K562 (cell line): ENCODE measurements around the gene ZC3H6. TPM values are rescaled to one million over a fixed set of nuclear protein-coding genes. Genes with fewer than 3 reads are reported as not detected.

Experiments
- ATAC-seq: fragments of 200-7000 bp; cut with Tn5 transposase; 3 replicates; pipeline ENCODE4 v1.9.1; 2020; ENCODE audit warnings: moderate library complexity
- BruUV-seq: library from RNA; stranded (reverse); fragments of 400-500 nt; replicated peaks from 2 replicates; lab custom pipeline; 2021; lab: Mats Ljungman, UMichigan
- CTCF ChIA-PET: fragments of 300-600 bp; formaldehyde crosslinking; extraction: SDS; loops from one replicate; lab custom pipeline; 2021; ENCODE audit warnings: low intra/inter-chr PET ratio; lab: Yijun Ruan, JAX
- POLR2A ChIA-PET: fragments of 300-600, 350-650 bp; sonication (Branson Sonifier 250); formaldehyde crosslinking; extraction: SDS; loops from one replicate; lab custom pipeline; 2021; ENCODE audit warnings: antibody characterized with exemption, inconsistent platforms; lab: Yijun Ruan, JAX
- DNase-seq, 4 experiments: peaks; one replicate each; pipeline versions ENCODE4 v3.0.0 to v3.0.0-alpha.2; 2011 to 2018; ENCODE audit warnings: low spot score in 3 of 4, mixed read lengths in 3 of 4; ENCODE audit errors: extremely low read depth in 1 of 4
- FAIRE-seq: peaks from 2 replicates; lab custom pipeline; 2011; peaks lifted over from hg19 to GRCh38; lab: Jason Lieb, UNC
- H2AFZ ChIP-seq: 2 replicates; pipeline ENCODE4 v1.6.0; 2011; ENCODE audit warnings: low read depth, low read length, control low read depth, inconsistent platforms
- H3K27ac ChIP-seq: fragments of 200-600 bp; 3 replicates; pipeline ENCODE4 v1.8.0; 2011; ENCODE audit warnings: low read depth, mild to moderate bottlenecking, control low read depth, inconsistent platforms, low read length, moderate library complexity, mixed read lengths; ENCODE audit errors: extremely low read depth
- H3K27me3 ChIP-seq, 2 experiments: fragments of 300-600 bp in 1 of 2; 2 replicates in 1 of 2; 3 replicates in 1 of 2; pipeline versions ENCODE4 v1.6.0 to v1.8.0; 2011; ENCODE audit warnings: inconsistent platforms in 2 of 2, low read length in 2 of 2, mild to moderate bottlenecking in 1 of 2, mixed read lengths in 1 of 2, moderate library complexity in 1 of 2; ENCODE audit not compliant: control insufficient read depth in 2 of 2, insufficient read depth in 2 of 2
- H3K36me3 ChIP-seq: fragments of 300-600 bp; 3 replicates; pipeline ENCODE4 v1.8.0; 2011; ENCODE audit warnings: mild to moderate bottlenecking, low read length, inconsistent platforms; ENCODE audit not compliant: control insufficient read depth, insufficient read depth
- H3K4me1 ChIP-seq, 2 experiments: fragments of 200-600 bp in 1 of 2; replicated peaks in 1 of 2; 2 replicates in 1 of 2; 3 replicates in 1 of 2; pipeline versions ENCODE4 v1.5.1 to v1.8.0; 2011; ENCODE audit warnings: inconsistent platforms in 2 of 2, low read length in 2 of 2, mild to moderate bottlenecking in 1 of 2, mixed read lengths in 1 of 2, moderate library complexity in 1 of 2; ENCODE audit not compliant: control insufficient read depth in 2 of 2, insufficient read depth in 2 of 2
- H3K4me2 ChIP-seq: 2 replicates; pipeline ENCODE4 v1.6.1; 2011; ENCODE audit warnings: low read length, control low read depth, inconsistent platforms, mixed read lengths; ENCODE audit not compliant: insufficient read depth
- H3K4me3 ChIP-seq: fragments of 200-600 bp; sonication (generic), shearing (Covaris generic); 2 replicates; pipeline ENCODE4 v1.5.1; 2016; ENCODE audit warnings: control low read depth, inconsistent platforms
- H3K79me2 ChIP-seq: fragments of 200-600 bp; 3 replicates; pipeline ENCODE4 v1.8.0; 2011; ENCODE audit warnings: low read length, inconsistent platforms; ENCODE audit not compliant: control insufficient read depth, insufficient read depth
- H3K9ac ChIP-seq, 2 experiments: 2 replicates each; pipeline versions ENCODE4 v1.6.0 to v1.6.1; 2011; ENCODE audit warnings: low read depth in 2 of 2, low read length in 2 of 2, control low read depth in 1 of 2, inconsistent platforms in 1 of 2, mild to moderate bottlenecking in 1 of 2, mixed read lengths in 1 of 2; ENCODE audit not compliant: insufficient read depth in 1 of 2
- H3K9me1 ChIP-seq: one replicate; pipeline ENCODE4 v1.6.0; 2011; ENCODE audit warnings: inconsistent platforms, mild to moderate bottlenecking, low read length, moderate library complexity; ENCODE audit not compliant: control insufficient read depth, insufficient read depth
- H3K9me3 ChIP-seq: replicated peaks from 2 replicates; pipeline ENCODE4 v1.5.1; 2011; ENCODE audit warnings: low read depth, low read length, inconsistent platforms; ENCODE audit not compliant: control insufficient read depth, insufficient read depth
- H4K20me1 ChIP-seq: replicated peaks from 2 replicates; pipeline ENCODE4 v1.6.1; 2011; ENCODE audit warnings: low read length, inconsistent platforms, mixed read lengths; ENCODE audit not compliant: control insufficient read depth, insufficient read depth
- ARID1B ChIP-seq: fragments of 450-650 bp; IDR thresholded peaks from 2 replicates; pipeline ENCODE4 v1.6.1; 2016; ENCODE audit warnings: antibody characterized with exemption, mild to moderate bottlenecking, inconsistent platforms
- GABPB1 ChIP-seq: sonication (generic); formaldehyde crosslinking; IDR thresholded peaks from 2 replicates; pipeline ENCODE4 v1.8.0; 2022; ENCODE audit warnings: mild to moderate bottlenecking, missing genetic modification reagents
- HDAC2 ChIP-seq: fragments of 450-650 bp; IDR thresholded peaks from 2 replicates; pipeline ENCODE4 v1.6.1; 2016; ENCODE audit warnings: mild to moderate bottlenecking
- NONO ChIP-seq, 2 experiments: fragments of 200-400 bp in 1 of 2; fragments of 450-650 bp in 1 of 2; formaldehyde crosslinking in 1 of 2; IDR thresholded peaks; 2 replicates each; pipeline ENCODE4 v1.6.1; 2017; ENCODE audit warnings: low read depth in 2 of 2, mild to moderate bottlenecking in 2 of 2, moderate library complexity in 2 of 2, low read length in 1 of 2
- RB1 ChIP-seq: fragments of 450-650 bp; IDR thresholded peaks from 2 replicates; pipeline ENCODE4 v1.6.1; 2017; ENCODE audit warnings: low read depth, mild to moderate bottlenecking
- TAF9B ChIP-seq: fragments of 450-650 bp; IDR thresholded peaks from 2 replicates; pipeline ENCODE4 v1.6.1; 2018; ENCODE audit warnings: mild to moderate bottlenecking; ENCODE audit not compliant: partially characterized antibody
- TCF3 ChIP-seq: sonication (generic); formaldehyde crosslinking; IDR thresholded peaks from 2 replicates; pipeline ENCODE4 v1.4.0; 2020; ENCODE audit warnings: mild to moderate bottlenecking, missing genetic modification reagents
- TGIF2 ChIP-seq: sonication (generic); formaldehyde crosslinking; IDR thresholded peaks from 2 replicates; pipeline ENCODE4 v1.8.1; 2022; ENCODE audit warnings: mild to moderate bottlenecking, missing genetic modification reagents, moderate library complexity
- ZNF507 ChIP-seq: conservative IDR thresholded peaks from 2 replicates; pipeline ENCODE4 v1.6.1; 2017; ENCODE audit warnings: missing genetic modification characterization, missing compliant biosample characterization
- WGBS: fragments of 100-300 bp; shearing (Covaris generic); methylation state at CpG from one replicate; pipeline ENCODE4 v1.1.6; 2016; ENCODE audit warnings: low coverage, mixed read lengths; ENCODE audit not compliant: insufficient coverage; ENCODE audit errors: missing lambda C conversion rate; 5-methylcytosine and 5-hydroxymethylcytosine counted together
- in situ Hi-C: fragments of 300-500 bp; cut with MboI; formaldehyde crosslinking; loops from 4 replicates; pipeline ENCODE4 v1.15.0; 2018; ENCODE audit warnings: inconsistent platforms, mixed read lengths
- intact Hi-C: fragments of 100-400 bp; cut with micrococcal nuclease; formaldehyde crosslinking; loops from 2 replicates; pipeline ENCODE4 v1.14.2; 2022
- polyA plus RNA-seq, 8 experiments: library from polyadenylated mRNA; depleted of rRNA in 4 of 8; stranded (reverse) in 5 of 8; unstranded in 3 of 8; fragments of >200 nt; fragmentation: Nextera tagmentation in 2 of 8; fragmentation: Illumina TruSeq in 1 of 8; extraction: Ambion mirVana in 2 of 8; extraction: Trizol in 1 of 8; gene quantifications; 2 replicates each; pipeline versions ENCODE4 v1.2.1 to v1.2.3, GENCODE V29; 2011 to 2014; ENCODE audit warnings: inconsistent platforms in 1 of 8, missing spikeins in 1 of 8
- total RNA-seq, 7 experiments: library from RNA; depleted of rRNA in 6 of 7; stranded (reverse); fragments of >200 nt in 6 of 7; fragmentation: Illumina TruSeq in 2 of 7; extraction: Trizol in 2 of 7; gene quantifications; 2 replicates each; pipeline versions ENCODE4 v1.2.1 to v1.2.3, GENCODE V29; 2011 to 2021; ENCODE audit warnings: low replicate concordance in 1 of 7
- TF ChIP-seq, protein P1 (sequence below), 2 experiments: fragments of 450-650 bp; conservative IDR thresholded peaks; 2 replicates each; pipeline ENCODE4 v1.6.1; 2017; ENCODE audit warnings: mild to moderate bottlenecking in 2 of 2, moderate library complexity in 2 of 2
- TF ChIP-seq, protein P2 (sequence below): sonication (generic); formaldehyde crosslinking; IDR thresholded peaks from 2 replicates; pipeline ENCODE4 v1.5.0; 2020; ENCODE audit warnings: missing genetic modification reagents
- TF ChIP-seq, protein P3 (sequence below), 3 experiments: fragments of 200-800 bp in 1 of 3; sonication (Bioruptor generic) in 1 of 3; sonication (generic) in 1 of 3; formaldehyde crosslinking in 1 of 3; IDR thresholded peaks; 2 replicates each; pipeline versions ENCODE4 v1.6.1 to v1.8.0; 2016 to 2022; ENCODE audit warnings: mild to moderate bottlenecking in 2 of 3, missing compliant biosample characterization in 2 of 3, missing genetic modification characterization in 2 of 3, missing genetic modification reagents in 1 of 3
- TF ChIP-seq, protein P4 (sequence below): IDR thresholded peaks from 2 replicates; pipeline ENCODE4 v1.6.1; 2014; ENCODE audit warnings: antibody characterized with exemption

The ZC3H6 gene
- total and polyA plus RNA-seq, 9 of the 15 experiments (the other 6 are each of a cell fraction or from before 2014, with no cell fraction given) = 0.45 to 1.9 (median 1.5) TPM

DNA sequence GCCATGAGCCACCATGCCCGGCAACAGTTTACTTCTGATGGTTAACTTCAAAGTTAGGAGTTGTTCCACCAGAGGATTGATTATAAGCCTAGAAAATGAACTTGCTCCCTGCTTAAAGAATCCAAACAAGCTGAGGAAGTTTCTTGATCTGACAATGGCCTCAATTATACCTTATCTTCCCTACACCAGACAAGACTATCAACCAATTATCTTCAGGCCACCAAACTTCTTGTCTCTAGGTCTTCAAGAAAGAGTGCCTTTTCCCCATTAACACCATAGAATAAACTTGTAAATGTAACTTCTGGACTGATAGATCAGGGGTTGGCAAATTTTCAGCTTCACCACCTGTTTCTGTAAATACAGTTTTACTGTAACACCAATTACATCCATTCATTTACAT is 35.5 kb upstream of the ZC3H6 start (continued):
- TF ChIP-seq ARID1B (peak; percentile 81), TCF3 (CRISPR knock-in tag) (peak; percentile 57; the same call in 1 of the 2 replicates)

DNA sequence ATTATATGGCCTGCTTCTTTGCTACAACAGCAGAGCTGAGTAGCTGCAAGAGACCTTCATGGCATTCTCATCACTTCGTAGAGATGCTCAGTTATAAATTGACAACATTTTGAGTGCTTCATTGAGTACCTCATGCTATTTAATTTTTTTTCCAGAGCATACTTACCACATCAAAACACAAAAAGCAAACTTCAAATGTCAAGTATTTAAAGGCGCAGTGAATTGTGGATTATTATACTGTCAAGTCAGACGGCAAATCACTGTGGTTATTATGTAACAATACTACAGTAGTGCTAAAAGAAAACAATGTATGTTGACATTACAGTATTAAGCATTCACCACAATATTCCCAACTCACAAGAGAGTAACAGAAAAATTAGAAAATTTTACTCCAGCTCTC is 33.0 kb upstream of the ZC3H6 start:
- WGBS = 89% methylated on average over 3 of the region's 3 CpGs
- Histone ChIP-seq H3K9me1 (no peaks in the 10 kb centered on the region), H2AFZ (no peak overlapping the region), H4K20me1 (no peaks in the 10 kb centered on the region), H3K36me3 (peaks cover 49% of the 10 kb centered on the region), H3K27ac (no peak overlapping the region), H3K9me3 (no peaks in the 10 kb centered on the region), H3K4me3 (no peak overlapping the region), H3K27me3 (no peaks in the 10 kb centered on the region), H3K9ac (no peak overlapping the region), H3K79me2 (peaks cover 7% of the 10 kb centered on the region; the same call in 1 of the 3 replicates), H3K4me1 (peaks cover 3 to 13% of the 10 kb centered on the region in 2 experiments; a peak in 3 of 5 replicates), H3K4me2 (no peak overlapping the region)
- no peak for FAIRE-seq
- intact Hi-C loops = no loop called here
- no peak for DNase-seq
- CTCF ChIA-PET = no interaction called here
- in situ Hi-C loops = loop anchor here (25.0 kb wide), 1 partner anchor 355 kb away; the partner anchor contains the start of genes ANAPC1 and MERTK
- POLR2A ChIA-PET = interaction anchor here (1.0 to 4.4 kb wide), 3 partner anchors 9 to 241 kb away, joined by 3 to 18 read pairs (median 3); partner anchors contain the start of gene ZC3H8
- no peak for ATAC-seq
- no TSS peak for BruUV-seq
- TF ChIP-seq, protein P1, sequence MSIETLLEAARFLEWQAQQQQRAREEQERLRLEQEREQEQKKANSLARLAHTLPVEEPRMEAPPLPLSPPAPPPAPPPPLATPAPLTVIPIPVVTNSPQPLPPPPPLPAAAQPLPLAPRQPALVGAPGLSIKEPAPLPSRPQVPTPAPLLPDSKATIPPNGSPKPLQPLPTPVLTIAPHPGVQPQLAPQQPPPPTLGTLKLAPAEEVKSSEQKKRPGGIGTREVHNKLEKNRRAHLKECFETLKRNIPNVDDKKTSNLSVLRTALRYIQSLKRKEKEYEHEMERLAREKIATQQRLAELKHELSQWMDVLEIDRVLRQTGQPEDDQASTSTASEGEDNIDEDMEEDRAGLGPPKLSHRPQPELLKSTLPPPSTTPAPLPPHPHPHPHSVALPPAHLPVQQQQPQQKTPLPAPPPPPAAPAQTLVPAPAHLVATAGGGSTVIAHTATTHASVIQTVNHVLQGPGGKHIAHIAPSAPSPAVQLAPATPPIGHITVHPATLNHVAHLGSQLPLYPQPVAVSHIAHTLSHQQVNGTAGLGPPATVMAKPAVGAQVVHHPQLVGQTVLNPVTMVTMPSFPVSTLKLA (conservative IDR thresholded peaks at IDR 0.05) = no peak
- no peak for TF ChIP-seq GABPB1 (CRISPR knock-in tag)
- no peak for TF ChIP-seq RB1
- TF ChIP-seq, protein P2, sequence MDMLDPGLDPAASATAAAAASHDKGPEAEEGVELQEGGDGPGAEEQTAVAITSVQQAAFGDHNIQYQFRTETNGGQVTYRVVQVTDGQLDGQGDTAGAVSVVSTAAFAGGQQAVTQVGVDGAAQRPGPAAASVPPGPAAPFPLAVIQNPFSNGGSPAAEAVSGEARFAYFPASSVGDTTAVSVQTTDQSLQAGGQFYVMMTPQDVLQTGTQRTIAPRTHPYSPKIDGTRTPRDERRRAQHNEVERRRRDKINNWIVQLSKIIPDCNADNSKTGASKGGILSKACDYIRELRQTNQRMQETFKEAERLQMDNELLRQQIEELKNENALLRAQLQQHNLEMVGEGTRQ (CRISPR knock-in tag) = no peak
- TF ChIP-seq HDAC2 = no peak
- TF ChIP-seq TGIF2 (CRISPR knock-in tag) = no peak
- TF ChIP-seq NONO (IDR thresholded peaks at IDR 0.05; ENCODE audit: low read depth in 2 of 2, low read length in 1 of 2) = no peak
- TF ChIP-seq ZNF507 = no peak
- TF ChIP-seq, protein P3, sequence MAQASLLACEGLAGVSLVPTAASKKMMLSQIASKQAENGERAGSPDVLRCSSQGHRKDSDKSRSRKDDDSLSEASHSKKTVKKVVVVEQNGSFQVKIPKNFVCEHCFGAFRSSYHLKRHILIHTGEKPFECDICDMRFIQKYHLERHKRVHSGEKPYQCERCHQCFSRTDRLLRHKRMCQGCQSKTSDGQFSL (CRISPR knock-in tag; IDR thresholded peaks at IDR 0.05) = no peak
- TF ChIP-seq, protein P3 (tag; IDR thresholded peaks at IDR 0.05) = no peak
- TF ChIP-seq, protein P4, sequence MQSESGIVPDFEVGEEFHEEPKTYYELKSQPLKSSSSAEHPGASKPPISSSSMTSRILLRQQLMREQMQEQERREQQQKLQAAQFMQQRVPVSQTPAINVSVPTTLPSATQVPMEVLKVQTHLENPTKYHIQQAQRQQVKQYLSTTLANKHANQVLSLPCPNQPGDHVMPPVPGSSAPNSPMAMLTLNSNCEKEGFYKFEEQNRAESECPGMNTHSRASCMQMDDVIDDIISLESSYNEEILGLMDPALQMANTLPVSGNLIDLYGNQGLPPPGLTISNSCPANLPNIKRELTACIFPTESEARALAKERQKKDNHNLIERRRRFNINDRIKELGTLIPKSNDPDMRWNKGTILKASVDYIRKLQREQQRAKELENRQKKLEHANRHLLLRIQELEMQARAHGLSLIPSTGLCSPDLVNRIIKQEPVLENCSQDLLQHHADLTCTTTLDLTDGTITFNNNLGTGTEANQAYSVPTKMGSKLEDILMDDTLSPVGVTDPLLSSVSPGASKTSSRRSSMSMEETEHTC = no peak
- no peak for TF ChIP-seq TAF9B
